Measurements from ENCODE around the gene CHAD.

GRCh38 chr17:50469671-50470305, 1.1 kb upstream of the CHAD start:
- no peak for TF ChIP-seq SNAI2 (CRISPR knock-in tag; IDR thresholded peaks at IDR 0.05)
- TF ChIP-seq PATZ1 (CRISPR knock-in tag; IDR thresholded peaks at IDR 0.05; ENCODE audit: borderline replicate concordance): no peak
- TF ChIP-seq ZC3H10 (CRISPR knock-in tag; IDR thresholded peaks at IDR 0.05): no peak
- TF ChIP-seq OSR1 (CRISPR knock-in tag; IDR thresholded peaks at IDR 0.05): no peak
- no peak for TF ChIP-seq BACH2 (CRISPR knock-in tag; IDR thresholded peaks at IDR 0.05; ENCODE audit: borderline replicate concordance)
- TF ChIP-seq ISL1 (CRISPR knock-in tag; IDR thresholded peaks at IDR 0.05): no peak
- no peak for TF ChIP-seq ZNF70 (CRISPR knock-in tag; IDR thresholded peaks at IDR 0.05)
- TF ChIP-seq ZFP3 (CRISPR knock-in tag; IDR thresholded peaks at IDR 0.05): no peak
- TF ChIP-seq TCF4 (CRISPR knock-in tag; IDR thresholded peaks at IDR 0.05; ENCODE audit: borderline replicate concordance): no peak
- no peak for TF ChIP-seq ZNF565 (CRISPR knock-in tag; conservative IDR thresholded peaks at IDR 0.05; ENCODE audit: low read depth)

All from SK-N-SH treated with all-trans-retinoic acid at 6 μM for 48 hours (cell line).